HG02642 (cell line): ENCODE measurements around the gene XPA.
A peak's percentile ranks its signal among the peaks of the same experiment; 100 is the strongest.

ENCODE experiments used
- ATAC-seq: cut with Tn5 transposase; IDR thresholded peaks from one replicate; pipeline ENCODE4 v1.9.1; 2021; ENCODE audit warnings: mild to moderate bottlenecking; ENCODE audit not compliant: unreplicated experiment, poor library complexity

Gene XPA

GRCh38 chr9:97660847-97661246, 36.3 kb downstream of the XPA start:
- ATAC-seq, result no peak

GRCh38 chr9:97660340-97660739, 36.8 kb downstream of the XPA start:
- ATAC-seq, result no peak

- ATAC-seq, result no peak
Observed at GRCh38 chr9:97659771-97660170, 37.4 kb downstream of the XPA start.

DNA sequence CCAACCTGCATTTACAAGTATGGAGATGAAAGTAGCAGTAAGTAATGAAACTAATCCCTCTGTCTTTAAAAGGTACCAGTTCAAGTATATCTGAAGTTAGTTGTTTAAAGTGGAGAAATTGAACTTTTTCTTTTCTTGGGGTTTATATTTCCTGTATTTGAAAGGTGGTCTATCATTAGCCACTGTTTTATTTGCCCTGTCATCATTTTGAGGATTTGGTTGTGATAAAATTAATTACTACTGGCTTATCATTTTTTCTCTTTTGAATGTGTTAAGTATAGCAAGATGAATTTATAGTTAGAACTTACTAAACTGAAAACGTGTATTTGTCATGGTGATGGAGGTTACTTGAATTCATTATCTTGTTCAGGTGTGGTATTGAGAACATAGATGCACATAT, 38.4 kb downstream of the XPA start:
- no peak for ATAC-seq

- ATAC-seq, result no peak
Observed at GRCh38 chr9:97651646-97652045, 45.5 kb downstream of the XPA start.

- no peak for ATAC-seq
Observed at GRCh38 chr9:97647996-97648395, 49.1 kb downstream of the XPA start.

- no peak for ATAC-seq
Observed at GRCh38 chr9:97645720-97646119, 51.4 kb downstream of the XPA start.

GRCh38 chr9:97640325-97640724, 56.8 kb downstream of the XPA start:
- ATAC-seq, result no peak

- ATAC-seq, result no peak
Observed at GRCh38 chr9:97638666-97639065, 58.5 kb downstream of the XPA start.

GRCh38 chr9:97636903-97637302, 60.2 kb downstream of the XPA start:
- no peak for ATAC-seq

- ATAC-seq, result no peak
Observed at GRCh38 chr9:97635026-97635425, 62.1 kb downstream of the XPA start.

DNA sequence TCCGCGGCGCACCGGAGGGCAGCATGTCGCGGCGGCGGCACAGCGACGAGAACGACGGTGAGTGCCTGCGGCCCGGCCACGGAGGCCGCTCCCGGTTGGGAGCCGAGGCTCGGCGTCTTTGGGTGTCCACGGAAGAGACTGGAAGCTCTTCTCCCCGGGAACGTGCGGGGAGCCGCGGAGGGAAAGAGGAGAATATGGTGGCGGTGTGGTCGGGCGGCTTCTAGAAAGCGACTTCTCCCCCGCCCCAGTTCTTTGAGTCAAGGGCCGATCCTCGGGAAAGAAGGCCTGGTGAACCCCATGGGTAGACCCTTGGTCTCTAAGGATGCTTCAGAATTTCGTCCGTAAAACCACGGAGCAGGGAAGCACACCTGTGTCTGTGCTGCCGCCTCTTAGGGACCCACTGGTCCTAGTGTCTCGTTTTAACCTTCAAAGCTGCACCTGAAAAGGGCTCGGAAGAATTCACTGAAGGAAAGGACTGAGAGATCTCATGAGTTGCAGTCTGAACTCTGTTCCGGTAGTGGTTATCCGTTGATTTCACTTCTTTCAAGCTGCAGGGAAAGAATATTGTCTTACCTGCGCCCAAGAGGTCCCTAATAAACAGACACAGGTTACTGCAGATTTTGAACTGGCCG, 63.2 kb downstream of the XPA start:
- ATAC-seq, result no peak

DNA sequence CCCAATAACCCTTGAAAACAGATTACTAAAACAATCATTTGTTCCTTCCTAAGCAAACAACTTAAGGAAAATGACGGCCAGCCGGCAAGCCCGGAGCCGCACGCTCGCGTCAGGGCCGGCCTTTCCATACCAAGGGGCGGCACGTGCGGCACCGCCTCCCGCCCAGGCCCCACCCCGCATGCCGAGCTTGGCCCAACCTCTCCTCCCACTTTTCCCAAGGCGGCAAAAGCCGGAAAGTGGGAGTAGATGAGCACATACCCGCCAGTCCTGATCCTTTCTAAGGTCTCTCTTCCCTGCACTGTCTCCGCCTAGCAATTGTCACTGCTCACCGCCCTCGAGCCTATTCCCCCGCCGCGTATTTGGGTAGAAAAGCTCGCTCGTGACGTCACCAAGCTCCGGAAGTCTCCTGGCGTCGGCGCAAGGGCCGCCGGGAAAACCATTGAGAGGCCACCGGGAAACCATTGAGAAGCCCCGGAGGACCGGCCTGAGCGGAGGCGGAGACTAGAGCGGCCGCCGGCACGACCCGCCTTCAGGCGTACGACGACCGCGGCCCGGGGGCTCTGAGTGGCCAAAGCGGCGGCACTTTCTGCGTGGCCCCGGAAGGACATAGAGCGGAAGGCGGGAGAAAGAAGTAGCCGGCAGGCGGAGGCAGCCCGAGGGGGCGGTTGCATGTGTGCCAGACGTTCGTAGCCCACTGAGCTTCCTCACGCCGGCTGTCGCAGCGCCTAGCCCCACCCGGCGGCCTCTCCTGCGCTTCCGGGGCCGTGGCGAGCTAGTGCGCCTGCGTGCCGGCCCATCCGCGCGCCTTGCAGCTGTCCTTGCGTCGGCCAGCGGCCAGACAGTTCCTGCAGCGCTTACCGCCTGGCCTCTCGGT, 63.9 kb downstream of the XPA start, which contains the start of the genes NCBP1 and TSTD2:
TSS of gene NCBP1 (plus strand) at position 837 of the 874 bp plus-strand sequence. CDS start 61 bp downstream, outside the sequence.
TSS of gene TSTD2 (minus strand) at position 384 of the 874 bp plus-strand sequence. CDS start 5,806 bp downstream, outside the sequence.
- ATAC-seq, result peak; percentile 89

GRCh38 chr9:97632248-97632984, 64.7 kb downstream of the XPA start:
- peak; percentile 14 for ATAC-seq

GRCh38 chr9:97630591-97630990, 66.5 kb downstream of the XPA start:
- no peak for ATAC-seq

DNA sequence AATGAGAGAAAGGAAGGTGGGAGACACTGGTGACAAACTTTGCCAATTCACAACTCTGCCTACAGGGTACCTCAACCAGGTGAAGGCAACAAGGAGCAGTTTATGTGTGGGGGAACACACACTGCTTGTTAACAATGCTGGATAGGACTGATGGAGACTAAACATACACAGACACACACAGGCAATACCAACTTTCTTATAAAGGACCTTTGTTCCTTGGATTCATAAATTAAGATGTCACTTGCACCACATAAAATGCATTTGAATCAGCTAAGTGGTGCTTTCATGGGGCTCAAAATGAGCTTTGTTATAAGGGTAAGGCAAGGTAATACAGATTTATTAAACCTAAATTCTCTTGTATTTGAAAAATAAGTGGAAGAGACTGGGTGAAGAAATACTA, 68.0 kb downstream of the XPA start:
- ATAC-seq, result no peak

DNA sequence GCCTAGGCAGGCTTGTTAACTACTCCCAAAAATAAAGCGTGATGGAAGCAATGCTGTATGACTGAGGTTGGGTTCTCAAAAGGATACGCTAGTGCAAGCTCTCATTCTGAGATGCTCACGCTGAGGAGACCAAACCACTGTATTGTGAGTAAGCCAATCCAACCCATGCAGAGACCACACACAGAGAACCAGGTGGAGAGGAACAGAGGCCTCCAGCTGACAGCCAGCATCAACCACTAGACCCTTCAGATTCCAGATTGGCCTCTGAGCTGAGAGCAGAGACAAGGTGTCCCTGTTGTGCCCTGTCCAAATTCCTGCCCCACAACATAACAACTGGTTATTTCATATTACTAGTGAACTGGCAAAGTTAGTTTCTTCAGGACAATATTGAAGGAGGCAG, 68.5 kb downstream of the XPA start:
- no peak for ATAC-seq

- no peak for ATAC-seq
Observed at GRCh38 chr9:97627624-97628023, 69.5 kb downstream of the XPA start.

DNA sequence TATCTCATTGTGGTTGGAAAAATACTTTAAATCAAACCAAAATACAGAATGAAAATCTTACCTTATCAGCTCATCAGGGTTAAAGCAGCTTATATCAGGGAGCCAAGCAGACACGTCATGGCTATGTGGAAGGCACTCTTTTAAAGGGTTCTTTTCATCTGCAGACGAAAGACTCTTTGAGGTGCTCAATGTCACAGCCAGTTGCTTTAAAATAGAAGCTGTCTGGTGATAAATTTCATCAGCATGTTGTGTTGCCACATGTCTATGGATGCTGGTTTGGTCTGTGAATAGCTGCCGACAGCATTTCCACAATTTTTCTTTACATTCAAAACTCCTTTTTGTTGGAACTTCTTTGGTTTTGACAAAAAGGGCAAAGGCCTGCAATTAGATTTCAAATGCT, 71.5 kb downstream of the XPA start:
- no peak for ATAC-seq
